Nephron progenitor cell (in vitro differentiated cells): ENCODE measurements around the gene UFSP2.

ENCODE experiments used
- DNase-seq: peaks from one replicate; pipeline ENCODE4 v3.0.0; 2021
- H3K27ac Mint-ChIP-seq: 2 replicates; pipeline ENCODE4 v1.8.0; 2021; ENCODE audit warnings: mild to moderate bottlenecking, moderate library complexity, mixed read lengths
- H3K27me3 Mint-ChIP-seq: 2 replicates; pipeline ENCODE4 v1.8.0; 2021; ENCODE audit warnings: mild to moderate bottlenecking, low read depth, mixed read lengths; ENCODE audit not compliant: poor library complexity
- H3K36me3 Mint-ChIP-seq: 2 replicates; pipeline ENCODE4 v1.8.0; 2021; ENCODE audit warnings: low read depth, mixed read lengths
- H3K4me1 Mint-ChIP-seq: 2 replicates; pipeline ENCODE4 v1.8.0; 2021; ENCODE audit warnings: mixed read lengths
- H3K4me3 Mint-ChIP-seq: 2 replicates; pipeline ENCODE4 v1.8.0; 2021; ENCODE audit warnings: mild to moderate bottlenecking, moderate library complexity, mixed read lengths
- H3K9me3 Mint-ChIP-seq: 2 replicates; pipeline ENCODE4 v1.8.0; 2021; ENCODE audit warnings: mild to moderate bottlenecking, moderate library complexity, mixed read lengths
- TF ChIP-seq, protein P1 (sequence below): fragments of 200-600 bp; sonication (generic); IDR thresholded peaks from 2 replicates; pipeline ENCODE4 v1.5.0; 2021; ENCODE audit warnings: antibody characterized with exemption

Gene UFSP2

DNA sequence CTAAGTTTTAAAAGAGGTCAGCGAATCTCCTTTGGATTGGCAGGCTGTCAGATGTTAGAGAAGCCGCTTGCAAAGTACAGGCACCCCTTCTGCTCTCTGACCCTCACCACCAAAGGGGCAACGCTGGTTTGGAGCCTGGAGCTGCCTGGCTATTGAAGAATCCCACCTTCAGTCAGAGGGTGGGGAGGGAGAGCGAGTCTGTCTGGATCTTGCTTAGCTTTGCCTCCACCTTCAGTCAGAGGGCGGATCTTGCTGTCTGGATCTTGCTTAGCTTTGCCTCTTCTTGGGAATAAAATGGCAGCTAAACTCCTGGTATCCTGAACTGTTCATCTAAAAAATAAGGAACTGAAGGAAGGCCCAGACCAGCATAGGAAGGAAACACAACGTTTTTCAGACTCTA is 38.4 kb upstream of the UFSP2 start:
- H3K4me1 Mint-ChIP-seq, result peaks cover 11% of the 10 kb centered on the region
- no peak overlapping the region for H3K4me3 Mint-ChIP-seq
- TF ChIP-seq, protein P1, sequence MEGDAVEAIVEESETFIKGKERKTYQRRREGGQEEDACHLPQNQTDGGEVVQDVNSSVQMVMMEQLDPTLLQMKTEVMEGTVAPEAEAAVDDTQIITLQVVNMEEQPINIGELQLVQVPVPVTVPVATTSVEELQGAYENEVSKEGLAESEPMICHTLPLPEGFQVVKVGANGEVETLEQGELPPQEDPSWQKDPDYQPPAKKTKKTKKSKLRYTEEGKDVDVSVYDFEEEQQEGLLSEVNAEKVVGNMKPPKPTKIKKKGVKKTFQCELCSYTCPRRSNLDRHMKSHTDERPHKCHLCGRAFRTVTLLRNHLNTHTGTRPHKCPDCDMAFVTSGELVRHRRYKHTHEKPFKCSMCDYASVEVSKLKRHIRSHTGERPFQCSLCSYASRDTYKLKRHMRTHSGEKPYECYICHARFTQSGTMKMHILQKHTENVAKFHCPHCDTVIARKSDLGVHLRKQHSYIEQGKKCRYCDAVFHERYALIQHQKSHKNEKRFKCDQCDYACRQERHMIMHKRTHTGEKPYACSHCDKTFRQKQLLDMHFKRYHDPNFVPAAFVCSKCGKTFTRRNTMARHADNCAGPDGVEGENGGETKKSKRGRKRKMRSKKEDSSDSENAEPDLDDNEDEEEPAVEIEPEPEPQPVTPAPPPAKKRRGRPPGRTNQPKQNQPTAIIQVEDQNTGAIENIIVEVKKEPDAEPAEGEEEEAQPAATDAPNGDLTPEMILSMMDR, result no peak
- DNase-seq, result no peak
- H3K27me3 Mint-ChIP-seq, result peaks cover 60% of the 10 kb centered on the region
- peaks cover 6% of the 10 kb centered on the region for H3K9me3 Mint-ChIP-seq
- H3K27ac Mint-ChIP-seq, result no peak overlapping the region
- no peaks in the 10 kb centered on the region for H3K36me3 Mint-ChIP-seq

DNA sequence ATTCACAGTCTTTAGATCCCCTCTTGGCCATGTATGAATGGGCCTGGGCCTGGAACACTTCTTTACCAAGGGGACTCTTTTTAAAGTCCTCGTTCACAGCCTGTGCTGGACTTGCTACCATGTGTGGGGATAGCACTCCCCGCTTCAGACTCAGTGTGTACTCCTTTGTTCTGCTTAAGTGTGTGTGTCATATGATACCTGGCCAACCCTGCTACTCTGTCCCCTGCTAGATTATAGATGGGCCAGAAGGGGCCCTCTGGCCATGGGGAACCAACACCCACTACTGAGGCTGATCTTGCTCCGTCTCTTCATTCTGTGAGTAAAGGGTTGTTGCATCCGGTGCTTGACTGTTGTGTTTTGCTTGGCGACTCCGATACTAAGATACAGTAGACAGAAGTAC is 37.8 kb upstream of the UFSP2 start:
- Mint-ChIP-seq H3K4me3 (no peak overlapping the region), H3K4me1 (peaks cover 11% of the 10 kb centered on the region), H3K27ac (no peak overlapping the region), H3K36me3 (no peaks in the 10 kb centered on the region), H3K27me3 (peaks cover 58% of the 10 kb centered on the region), H3K9me3 (no peaks in the 10 kb centered on the region)
- DNase-seq, result no peak
- TF ChIP-seq, protein P1, result no peak

DNA sequence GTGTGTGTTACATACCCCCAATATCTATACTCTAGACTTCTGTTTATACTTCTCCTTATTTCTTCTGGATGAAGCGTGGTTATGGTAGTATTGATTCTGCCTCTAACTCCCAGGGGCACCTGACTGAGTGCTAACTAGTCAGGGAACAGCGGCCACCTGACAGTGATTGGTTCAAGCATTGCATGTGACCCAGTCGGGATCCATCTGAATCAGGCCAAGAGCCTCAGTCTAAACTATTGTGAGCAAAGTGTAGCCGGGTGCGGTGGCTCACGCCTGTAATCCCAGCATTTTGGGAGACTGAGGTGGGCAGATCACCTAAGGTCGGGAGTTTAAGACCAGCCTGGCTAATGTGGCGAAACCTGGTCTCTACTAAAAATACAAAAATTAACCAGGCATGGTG is 35.8 kb upstream of the UFSP2 start:
- H3K36me3 Mint-ChIP-seq, result no peaks in the 10 kb centered on the region
- no peak overlapping the region for H3K27ac Mint-ChIP-seq
- H3K4me3 Mint-ChIP-seq, result no peak overlapping the region
- H3K4me1 Mint-ChIP-seq, result peaks cover 16% of the 10 kb centered on the region
- H3K27me3 Mint-ChIP-seq, result peaks cover 50% of the 10 kb centered on the region
- no peak for DNase-seq
- H3K9me3 Mint-ChIP-seq, result no peaks in the 10 kb centered on the region
- TF ChIP-seq, protein P1, result no peak

DNA sequence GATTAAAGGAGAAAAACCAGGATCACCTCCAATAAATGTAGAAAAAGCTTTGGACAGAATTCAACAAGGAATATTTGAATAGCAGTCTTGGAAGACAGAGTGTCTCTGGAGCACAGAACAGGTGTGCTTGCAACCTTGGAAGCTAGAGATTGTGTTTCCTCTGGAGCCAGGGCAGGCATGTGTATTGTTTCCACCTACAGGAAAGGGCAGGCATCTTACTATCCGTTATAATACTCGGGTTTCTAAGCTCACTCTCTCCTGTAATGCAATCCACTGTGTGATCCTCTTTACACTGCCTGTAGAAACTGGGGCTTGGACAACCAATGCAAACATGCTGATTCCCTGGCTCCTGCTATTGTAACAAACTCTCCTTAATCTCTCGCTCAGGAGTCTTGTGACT is 31.4 kb upstream of the UFSP2 start:
- Mint-ChIP-seq H3K27me3 (peaks cover 27% of the 10 kb centered on the region), H3K9me3 (no peaks in the 10 kb centered on the region), H3K4me1 (peaks cover 6% of the 10 kb centered on the region), H3K27ac (no peak overlapping the region), H3K4me3 (no peak overlapping the region), H3K36me3 (no peaks in the 10 kb centered on the region)
- no peak for DNase-seq
- TF ChIP-seq, protein P1, result no peak

DNA sequence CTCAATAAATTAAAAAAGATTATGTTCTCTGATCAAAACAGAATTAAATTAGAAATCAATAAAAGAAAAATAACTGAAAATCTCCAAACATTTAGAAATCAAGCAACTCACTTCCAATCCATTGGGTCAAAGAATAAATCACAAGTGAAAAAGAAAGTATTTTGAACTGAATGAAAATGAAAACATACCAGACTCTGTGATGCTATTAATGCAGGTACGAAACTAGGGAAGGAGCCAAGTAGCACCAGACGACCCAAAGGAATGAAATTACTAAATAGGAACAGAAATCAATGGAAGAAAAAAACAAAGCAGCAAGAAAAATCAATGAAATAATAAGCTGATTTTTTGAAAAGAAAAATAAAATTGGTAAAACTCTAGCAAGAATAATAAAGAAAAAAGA is 30.4 kb upstream of the UFSP2 start:
- DNase-seq, result no peak

DNA sequence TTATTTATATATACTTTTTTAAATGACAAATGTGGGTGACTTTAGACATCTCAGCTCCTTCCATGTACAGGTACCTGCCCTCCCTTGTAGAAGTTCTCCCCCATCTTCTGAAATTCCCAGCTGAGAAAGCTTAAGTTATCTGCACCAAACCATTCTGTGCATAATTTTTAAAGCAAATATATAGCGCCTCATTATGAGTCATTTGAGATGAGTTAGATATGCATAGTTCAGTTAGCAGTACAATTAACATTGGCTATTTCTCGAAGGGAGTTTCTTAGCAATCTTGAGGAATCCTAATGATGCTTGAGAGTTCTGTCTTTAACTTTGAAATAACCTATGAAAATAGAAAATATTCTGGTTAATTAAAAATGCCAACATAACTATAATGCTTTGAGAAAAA is 19.4 kb upstream of the UFSP2 start:
- Mint-ChIP-seq H3K27me3 (peaks cover 6% of the 10 kb centered on the region), H3K9me3 (no peaks in the 10 kb centered on the region), H3K4me3 (no peak overlapping the region), H3K4me1 (no peaks in the 10 kb centered on the region), H3K27ac (no peak overlapping the region), H3K36me3 (no peaks in the 10 kb centered on the region)
- TF ChIP-seq, protein P1, result no peak
- DNase-seq, result no peak

More for the DNA sequence above, 30.4 kb upstream of the UFSP2 start:
- Mint-ChIP-seq H3K27ac (no peak overlapping the region), H3K4me1 (peaks cover 6% of the 10 kb centered on the region), H3K9me3 (no peaks in the 10 kb centered on the region), H3K36me3 (no peaks in the 10 kb centered on the region), H3K27me3 (peaks cover 23% of the 10 kb centered on the region), H3K4me3 (no peak overlapping the region)
- TF ChIP-seq, protein P1, result no peak
